GM18873 (cell line): ENCODE measurements around the gene CCDC92.
"Not testable (repeated sequence)": the region's sequence is repeated elsewhere in the genome, so short reads cannot be mapped to it uniquely, and the experiment has no call there.

Experiments used
- ATAC-seq: cut with Tn5 transposase; IDR thresholded peaks from one replicate; pipeline ENCODE4 v1.9.1; 2021; ENCODE audit warnings: mild to moderate bottlenecking, moderate library complexity, moderate number of reproducible peaks; ENCODE audit not compliant: unreplicated experiment, low FRiP score

The CCDC92 gene

DNA sequence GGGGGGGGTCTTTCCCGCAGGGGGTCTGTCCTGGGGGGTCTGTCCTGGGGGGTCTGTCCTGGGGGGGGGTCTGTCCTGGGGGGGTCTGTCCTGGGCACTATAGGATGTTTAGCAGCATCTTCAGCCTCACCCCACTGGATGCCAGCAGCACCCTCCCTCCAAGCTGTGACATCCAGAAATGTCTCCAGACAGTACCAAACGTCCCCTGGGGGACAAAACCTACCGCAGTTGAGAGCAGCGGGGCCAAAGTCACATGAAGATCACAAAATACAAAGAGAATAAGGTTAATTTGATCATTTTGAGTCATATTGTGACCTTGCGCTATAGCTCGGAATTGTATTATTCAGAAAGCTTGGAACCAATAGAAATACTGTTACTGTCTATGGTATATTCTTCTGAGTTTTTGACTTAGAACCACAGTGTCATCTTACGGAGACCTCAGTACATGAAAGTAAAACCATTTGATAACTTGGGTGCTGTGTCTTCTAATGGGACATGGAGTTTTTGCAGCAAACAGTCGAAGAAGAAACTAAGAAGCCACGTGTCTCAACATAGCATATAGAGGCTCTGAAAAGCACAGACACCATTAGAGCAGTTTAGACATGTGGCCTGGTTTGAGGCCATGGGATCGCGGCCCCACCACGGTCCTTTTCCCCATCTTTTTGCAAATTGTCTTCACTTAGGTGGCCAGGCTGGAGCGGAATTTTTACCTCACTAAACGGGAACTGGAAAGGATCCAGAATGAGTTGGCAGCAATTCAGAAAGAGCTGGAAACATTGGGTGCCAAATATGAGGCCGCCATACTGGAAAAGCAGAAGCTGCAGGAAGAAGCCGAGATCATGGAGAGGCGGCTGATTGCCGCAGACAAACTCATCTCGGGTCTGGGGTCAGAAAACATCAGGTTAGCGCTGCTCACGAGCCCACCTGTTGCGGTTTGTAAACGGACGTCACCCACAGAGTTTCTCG is 59.9 kb downstream of the CCDC92 start:
- ATAC-seq: no peak

- not testable (repeated sequence) for ATAC-seq
These were observed 60.8 kb downstream of the CCDC92 start for GRCh38 chr12:123911672-123912409.

GRCh38 chr12:123910761-123911193 is 61.9 kb downstream of the CCDC92 start:
- no peak for ATAC-seq

GRCh38 chr12:123910057-123910456 is 62.6 kb downstream of the CCDC92 start:
- no peak for ATAC-seq

DNA sequence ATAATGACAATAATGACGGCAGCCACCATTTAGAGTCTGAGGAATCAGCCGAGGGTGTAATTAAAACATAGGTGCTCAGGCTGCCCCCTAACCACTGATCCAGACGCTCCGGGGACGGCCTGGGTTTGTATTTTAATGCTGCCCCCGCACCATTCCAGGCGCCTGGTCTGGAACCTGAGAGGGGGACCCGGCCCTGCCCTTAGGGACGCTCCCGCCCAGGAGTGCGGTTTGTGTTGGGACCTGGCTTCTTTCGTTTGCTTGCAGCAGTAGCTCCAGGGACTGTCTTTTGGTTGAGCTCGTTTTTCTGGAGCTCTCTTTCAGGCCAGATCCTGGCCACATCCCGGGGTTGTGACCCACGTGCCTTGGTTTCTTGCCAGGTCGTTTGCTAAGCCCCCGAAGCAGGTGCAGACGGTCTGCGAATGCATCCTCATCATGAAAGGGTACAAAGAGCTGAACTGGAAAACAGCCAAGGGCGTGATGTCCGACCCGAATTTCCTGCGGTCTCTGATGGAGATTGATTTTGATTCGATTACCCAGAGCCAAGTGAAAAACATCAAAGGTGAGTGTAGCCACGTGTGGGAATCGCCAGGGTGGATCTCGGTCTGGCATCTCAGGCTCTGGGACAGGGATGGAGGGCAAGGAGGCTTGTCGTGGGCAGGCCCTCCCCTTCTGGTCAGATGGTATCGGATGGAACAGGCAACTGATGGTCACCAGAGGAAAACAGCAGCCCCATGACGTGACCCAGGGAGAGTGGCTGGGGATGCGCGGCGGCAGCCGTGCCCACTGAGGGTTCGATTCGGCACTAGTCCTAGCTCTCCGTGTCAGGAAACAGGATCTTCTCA is 63.5 kb downstream of the CCDC92 start:
- no peak for ATAC-seq

GRCh38 chr12:123907726-123908476 is 64.7 kb downstream of the CCDC92 start:
- no peak for ATAC-seq

DNA sequence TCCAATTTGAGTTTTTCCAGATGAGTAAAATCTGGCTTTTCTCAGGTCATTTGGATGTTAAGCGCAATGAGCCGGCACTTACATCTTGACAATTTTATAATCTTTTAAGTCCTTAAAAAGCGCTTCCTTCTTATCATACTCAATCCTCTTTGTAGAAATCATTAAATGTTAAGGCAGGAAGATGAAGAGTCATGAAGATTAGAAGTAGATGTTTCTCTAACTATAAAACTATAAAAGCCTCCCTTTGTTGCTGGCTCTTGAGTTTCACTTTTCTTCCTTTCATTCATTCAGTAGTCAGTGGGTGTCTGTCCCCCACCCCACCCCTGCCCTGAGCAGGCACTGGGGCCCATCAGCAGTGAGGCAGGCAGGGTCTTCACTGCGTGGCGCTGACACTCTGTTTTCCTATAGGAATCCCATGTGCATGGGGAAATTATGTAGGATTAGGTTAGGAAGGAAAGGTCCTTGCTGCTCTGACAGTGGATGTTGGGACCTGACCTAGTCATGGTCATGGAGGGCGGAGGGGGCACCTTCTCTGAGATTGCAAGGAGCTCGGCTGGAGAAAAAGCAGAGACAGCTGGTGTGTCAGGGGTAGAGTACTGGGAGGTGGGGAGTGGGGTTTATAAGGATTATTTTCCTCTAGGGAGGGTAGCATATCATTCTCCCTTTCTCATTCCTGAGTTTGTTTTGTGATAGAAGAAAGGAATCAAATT is 65.8 kb downstream of the CCDC92 start:
- no peak for ATAC-seq

DNA sequence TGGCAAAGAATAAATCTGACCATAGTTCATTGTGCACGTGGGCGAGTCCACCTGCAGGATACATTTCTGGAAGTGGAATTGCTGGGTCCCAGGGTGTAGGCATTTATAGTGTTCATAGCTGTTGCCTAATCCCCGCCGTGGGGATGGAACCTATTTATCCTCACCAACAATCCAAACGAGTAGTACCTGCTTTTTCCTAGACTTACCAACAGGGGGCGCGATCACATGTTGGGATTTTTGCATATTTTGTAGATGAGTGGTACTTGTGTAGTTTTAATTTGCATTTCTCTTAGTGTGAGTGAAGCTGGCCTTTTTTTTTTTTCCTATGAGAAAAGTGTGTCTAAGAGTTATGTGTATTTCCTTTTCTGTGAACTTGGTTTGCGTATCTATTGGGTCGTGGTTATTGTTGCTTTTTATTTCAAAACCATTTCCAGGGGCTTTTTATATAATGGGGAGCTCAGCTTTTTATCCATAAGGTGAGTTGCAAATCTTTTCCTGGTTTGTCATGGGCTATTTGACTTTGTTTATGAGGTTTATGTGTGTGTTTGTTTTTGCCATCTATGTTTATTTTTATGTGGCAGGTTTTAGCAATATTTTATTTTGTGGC is 67.2 kb downstream of the CCDC92 start:
- no peak for ATAC-seq

- ATAC-seq: no peak
These were observed 69.1 kb downstream of the CCDC92 start for GRCh38 chr12:123903301-123904065.

DNA sequence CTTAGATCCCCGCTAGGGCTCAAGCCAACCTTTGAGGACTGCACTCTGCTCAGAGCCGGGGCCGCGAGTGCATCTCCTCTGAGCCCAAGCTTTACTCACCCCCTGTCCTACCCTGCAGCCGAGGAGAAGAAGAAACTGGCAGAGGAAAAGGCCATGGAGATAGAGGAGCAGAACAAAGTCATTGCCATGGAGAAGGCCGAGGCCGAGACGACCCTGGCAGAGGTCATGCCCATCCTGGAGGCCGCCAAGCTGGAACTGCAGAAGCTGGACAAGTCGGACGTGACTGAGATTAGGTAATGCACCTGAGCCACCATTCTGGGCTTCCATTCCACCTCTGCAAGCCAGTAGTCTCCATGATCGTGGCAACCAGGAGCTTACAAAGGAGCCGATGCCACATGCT is 69.8 kb downstream of the CCDC92 start:
- ATAC-seq: no peak

GRCh38 chr12:123900871-123901376 is 71.7 kb downstream of the CCDC92 start:
- ATAC-seq: no peak

DNA sequence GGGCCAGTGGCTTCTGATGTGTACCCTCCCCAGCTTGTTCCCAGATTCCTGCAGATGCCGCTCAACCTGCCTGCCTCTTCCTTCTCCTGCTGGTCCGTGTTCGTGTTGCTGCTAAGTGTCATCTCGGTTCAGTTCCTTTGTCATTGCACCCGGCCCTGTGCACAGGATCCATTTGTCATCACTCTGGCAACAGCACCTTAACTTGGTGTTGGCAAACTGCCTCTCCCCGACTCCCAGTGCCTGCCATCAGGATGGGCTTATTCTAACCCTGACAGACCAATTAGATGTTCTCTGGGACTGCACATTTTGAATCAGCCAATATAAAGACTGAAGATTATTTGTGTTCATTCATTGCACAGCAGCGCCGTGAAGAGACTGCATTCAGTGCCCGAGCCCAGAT is 73.3 kb downstream of the CCDC92 start:
- no peak for ATAC-seq

- no peak for ATAC-seq
These were observed 74.0 kb downstream of the CCDC92 start for GRCh38 chr12:123898673-123899072.

GRCh38 chr12:123897221-123897620 is 75.4 kb downstream of the CCDC92 start:
- ATAC-seq: no peak

DNA sequence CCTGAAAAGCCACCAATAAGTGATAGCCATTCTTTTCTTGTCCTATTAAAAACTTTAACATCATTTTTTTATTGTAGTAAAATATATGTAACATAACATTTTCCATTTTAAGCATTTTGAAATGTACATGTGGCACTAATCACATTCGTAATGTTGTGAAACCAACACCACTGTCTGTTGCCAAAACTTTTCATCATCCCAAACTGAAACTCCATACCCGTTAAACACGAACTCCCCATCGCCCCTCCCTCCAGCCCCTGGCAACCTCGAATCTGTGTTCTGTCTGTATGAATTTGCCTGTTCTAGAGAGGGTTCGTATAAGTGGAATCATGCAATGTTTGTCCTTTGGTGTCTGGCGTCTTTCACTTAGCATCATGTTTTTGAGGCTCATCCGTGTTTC is 75.9 kb downstream of the CCDC92 start:
- ATAC-seq: no peak

GRCh38 chr12:123895451-123895850 is 77.2 kb downstream of the CCDC92 start:
- ATAC-seq: no peak

DNA sequence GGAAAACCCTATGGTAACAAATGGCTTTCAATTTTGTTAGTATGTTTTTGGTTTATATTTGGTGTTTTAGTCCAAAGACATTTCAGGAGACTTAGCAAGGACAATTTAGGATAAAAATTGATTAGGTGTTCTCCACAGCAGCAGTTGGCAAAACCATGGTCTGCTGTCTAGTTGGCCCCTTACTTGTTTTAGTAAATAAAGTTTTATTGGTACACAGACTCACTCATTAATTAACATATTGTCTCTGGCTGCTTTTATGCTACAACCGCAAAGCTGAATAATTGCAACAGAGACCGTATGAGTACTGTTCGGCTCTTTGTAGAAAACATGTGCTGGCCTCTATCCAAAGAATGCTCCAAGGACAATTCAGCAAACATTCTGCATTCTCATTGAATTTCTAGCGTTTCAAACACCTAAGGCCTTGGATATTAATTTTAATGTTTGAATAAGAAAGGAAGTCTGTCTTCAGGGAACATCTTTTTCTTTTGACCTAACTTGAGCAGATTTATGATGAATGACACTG is 77.7 kb downstream of the CCDC92 start:
- ATAC-seq: no peak

GRCh38 chr12:123893276-123893675 is 79.4 kb downstream of the CCDC92 start:
- no peak for ATAC-seq
